T-helper 17 cell (primary cell): ENCODE data around the gene KRTAP13-3. TPM values are rescaled to one million over a fixed set of nuclear protein-coding genes. Genes with fewer than 3 reads are reported as not detected.

Experiments used
- ATAC-seq: fragments of 150-1000 bp; cut with Tn5 transposase; 2 replicates; pipeline ENCODE4 v1.10.0; 2021; ENCODE audit warnings: mild to moderate bottlenecking, moderate library complexity
- DNase-seq, 3 donors: peaks; one replicate each; pipeline versions ENCODE4 v3.0.0 to v3.0.0-alpha.2; 2020 to 2021
- H3K9me3 ChIP-seq: one replicate; pipeline ENCODE4 v1.7.0; 2013; ENCODE audit warnings: low read length, mild to moderate bottlenecking; ENCODE audit not compliant: control insufficient read depth, poor library complexity, severe bottlenecking
- H3K27ac Mint-ChIP-seq: one replicate; pipeline ENCODE4 v1.8.0; 2022; ENCODE audit warnings: mild to moderate bottlenecking, moderate library complexity, mixed read lengths
- H3K27me3 Mint-ChIP-seq: one replicate; pipeline ENCODE4 v1.8.0; 2022; ENCODE audit warnings: mixed read lengths
- H3K36me3 Mint-ChIP-seq: one replicate; pipeline ENCODE4 v1.8.0; 2022; ENCODE audit warnings: low read depth, mixed read lengths
- H3K4me1 Mint-ChIP-seq: one replicate; pipeline ENCODE4 v1.8.0; 2022; ENCODE audit warnings: mild to moderate bottlenecking, mixed read lengths
- H3K4me3 Mint-ChIP-seq: one replicate; pipeline ENCODE4 v1.8.0; 2022; ENCODE audit warnings: mild to moderate bottlenecking, moderate library complexity, mixed read lengths
- total RNA-seq, 4 donors: library from RNA in 2 of 4; stranded (reverse) in 2 of 4; gene quantifications; one replicate each; pipeline ENCODE4 v1.2.3 and lab custom pipeline; 2022 to 2026

Gene KRTAP13-3
- not detected for total RNA-seq
- total RNA-seq (lab: John Stamatoyannopoulos, UW) = 0 reads per million in 2 donors

DNA sequence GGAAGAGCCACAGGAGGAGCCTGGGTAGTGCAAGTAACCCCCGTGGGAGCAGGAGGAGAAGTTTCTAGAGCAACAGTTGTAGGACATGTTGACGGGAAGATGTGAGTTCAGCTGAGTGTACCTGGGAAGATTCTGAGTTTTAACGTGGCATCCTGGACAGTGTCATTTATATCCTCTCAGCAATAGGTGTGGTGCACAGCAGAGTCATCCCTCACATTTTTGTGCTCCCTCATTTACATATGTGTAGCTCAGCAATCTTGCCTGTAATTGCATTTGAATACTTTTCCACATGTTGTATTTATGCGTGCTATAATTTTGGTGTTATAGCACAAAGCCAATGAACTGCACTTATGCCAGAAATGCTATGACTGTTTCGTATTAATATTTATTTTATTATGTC lies at the start of gene KRTAP13-3:
TSS of gene KRTAP13-3 (minus strand) at position 101 of the 400 bp plus-strand sequence. CDS start at position 87, 14 bp downstream.
- H3K4me1 Mint-ChIP-seq = no peaks in the 10 kb centered on the region
- ATAC-seq = no peak
- no peak within 1 kb of the TSS for H3K4me3 Mint-ChIP-seq
- H3K27ac Mint-ChIP-seq = no peak within 1 kb of the TSS
- no peaks in the 10 kb centered on the region for H3K9me3 ChIP-seq
- no peak for DNase-seq
- no peaks in the 10 kb centered on the region for H3K36me3 Mint-ChIP-seq
- H3K27me3 Mint-ChIP-seq = peaks cover 6% of the 10 kb centered on the region

- no peaks in the 10 kb centered on the region for H3K9me3 ChIP-seq
- no peaks in the 10 kb centered on the region for H3K27me3 Mint-ChIP-seq
- ATAC-seq = no peak
- H3K4me3 Mint-ChIP-seq = no peak overlapping the region
- no peaks in the 10 kb centered on the region for H3K4me1 Mint-ChIP-seq
- no peak overlapping the region for H3K27ac Mint-ChIP-seq
- no peak for DNase-seq
- no peaks in the 10 kb centered on the region for H3K36me3 Mint-ChIP-seq
Measured at GRCh38 chr21:30468900-30469714, 43.4 kb upstream of the KRTAP13-3 start.

DNA sequence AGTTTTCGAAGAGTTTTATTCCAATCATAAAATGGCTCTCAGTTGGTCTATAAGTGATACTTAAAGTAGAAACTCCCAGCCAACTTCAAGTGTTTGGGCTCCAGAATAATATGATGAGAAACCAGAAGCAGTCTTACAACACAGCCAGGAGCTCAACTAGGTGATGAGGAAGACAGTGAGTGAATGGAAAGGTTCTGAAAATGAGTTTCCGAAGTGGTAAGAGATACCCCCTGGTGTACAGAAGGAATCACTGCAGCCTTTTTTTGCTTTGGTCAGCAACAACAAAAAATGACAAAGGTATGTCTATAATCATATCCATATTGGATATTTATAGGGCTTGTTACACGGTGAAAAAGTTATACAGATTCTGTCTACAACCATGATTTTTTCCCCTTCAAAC lies 38.0 kb upstream of the KRTAP13-3 start:
- no peaks in the 10 kb centered on the region for H3K4me1 Mint-ChIP-seq
- no peaks in the 10 kb centered on the region for H3K36me3 Mint-ChIP-seq
- H3K27me3 Mint-ChIP-seq = no peaks in the 10 kb centered on the region
- no peak for ATAC-seq
- no peaks in the 10 kb centered on the region for H3K9me3 ChIP-seq
- DNase-seq = no peak
- H3K4me3 Mint-ChIP-seq = no peak overlapping the region
- H3K27ac Mint-ChIP-seq = no peak overlapping the region

DNA sequence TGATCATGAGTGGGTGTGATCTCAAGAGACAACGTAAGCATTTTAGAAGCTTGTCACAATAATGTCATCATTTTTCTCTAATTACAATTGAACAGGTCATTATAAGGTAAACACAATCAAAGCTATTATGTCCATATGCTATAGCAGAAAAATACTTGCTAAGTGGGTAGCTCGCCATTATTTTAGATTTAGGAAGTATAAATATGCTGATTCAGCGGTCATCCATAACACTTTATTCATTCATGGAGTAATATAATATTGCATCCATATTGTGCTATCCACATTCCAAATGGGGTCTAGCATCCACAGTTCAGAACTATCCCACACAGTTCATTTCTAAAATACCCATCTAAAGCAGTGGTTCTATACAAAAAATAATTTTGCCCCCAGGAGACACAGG lies 22.8 kb upstream of the KRTAP13-3 start:
- Mint-ChIP-seq H3K27me3 (no peaks in the 10 kb centered on the region), H3K27ac (no peak overlapping the region), H3K4me1 (no peaks in the 10 kb centered on the region), H3K36me3 (no peaks in the 10 kb centered on the region), H3K4me3 (no peak overlapping the region)
- no peak for DNase-seq
- ATAC-seq = no peak
- H3K9me3 ChIP-seq = no peaks in the 10 kb centered on the region

- Mint-ChIP-seq H3K4me1 (no peaks in the 10 kb centered on the region), H3K27me3 (no peaks in the 10 kb centered on the region), H3K27ac (no peak overlapping the region), H3K36me3 (no peaks in the 10 kb centered on the region), H3K4me3 (no peak overlapping the region)
- no peaks in the 10 kb centered on the region for H3K9me3 ChIP-seq
- no peak for ATAC-seq
- no peak for DNase-seq
Measured at GRCh38 chr21:30447056-30447455, 21.3 kb upstream of the KRTAP13-3 start.

GRCh38 chr21:30444204-30444603 lies 18.5 kb upstream of the KRTAP13-3 start:
- no peak overlapping the region for H3K4me3 Mint-ChIP-seq
- DNase-seq = no peak
- H3K36me3 Mint-ChIP-seq = no peaks in the 10 kb centered on the region
- no peak overlapping the region for H3K27ac Mint-ChIP-seq
- H3K4me1 Mint-ChIP-seq = no peaks in the 10 kb centered on the region
- no peak for ATAC-seq
- H3K27me3 Mint-ChIP-seq = no peaks in the 10 kb centered on the region
- H3K9me3 ChIP-seq = no peaks in the 10 kb centered on the region

DNA sequence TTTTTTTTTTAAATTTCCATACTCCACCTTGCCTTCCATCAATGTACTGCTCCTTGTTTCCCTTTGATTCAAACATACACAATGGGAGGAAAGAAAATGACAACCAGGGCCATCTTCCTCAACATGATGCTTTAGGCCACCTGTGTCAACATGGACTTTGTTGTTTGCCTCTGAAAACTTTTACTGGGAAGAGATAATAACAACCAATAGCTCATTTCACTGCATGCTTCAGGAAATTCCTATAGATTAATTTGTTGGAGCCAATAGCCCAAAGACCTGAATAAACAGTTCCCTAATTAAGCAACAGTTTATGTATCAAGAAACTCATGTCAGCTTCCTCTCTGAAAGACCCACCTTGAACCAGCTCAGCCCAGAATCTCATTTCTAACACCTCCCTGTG lies 17.5 kb upstream of the KRTAP13-3 start:
- no peak overlapping the region for H3K4me3 Mint-ChIP-seq
- no peak for DNase-seq
- H3K27me3 Mint-ChIP-seq = no peaks in the 10 kb centered on the region
- no peaks in the 10 kb centered on the region for H3K4me1 Mint-ChIP-seq
- no peak for ATAC-seq
- H3K9me3 ChIP-seq = no peaks in the 10 kb centered on the region
- H3K36me3 Mint-ChIP-seq = no peaks in the 10 kb centered on the region
- H3K27ac Mint-ChIP-seq = no peak overlapping the region

DNA sequence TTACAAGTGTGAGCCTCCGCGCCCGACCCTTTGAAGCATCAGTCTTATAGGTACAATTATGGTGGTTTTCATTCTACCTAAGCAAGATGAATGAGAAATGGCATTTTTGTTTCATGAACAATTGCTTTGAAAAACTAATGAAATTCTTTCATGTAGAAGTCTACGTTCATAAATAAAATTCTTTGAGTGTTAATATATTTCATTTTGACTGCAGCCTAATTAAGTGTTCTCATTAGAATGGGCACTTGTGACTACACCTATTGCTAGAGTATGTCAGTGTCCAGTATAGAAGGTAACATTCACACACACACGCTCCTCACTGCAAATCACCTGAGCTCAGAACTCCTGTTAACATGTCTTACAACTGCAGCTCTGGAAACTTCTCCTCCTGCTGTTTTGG lies 14.2 kb upstream of the KRTAP13-3 start, which contains the start of gene KRTAP15-1:
TSS of gene KRTAP15-1 (plus strand) at position 301 of the 400 bp plus-strand sequence. CDS start at position 354, 53 bp downstream.
- Mint-ChIP-seq H3K36me3 (peaks cover 2% of the 10 kb centered on the region), H3K4me3 (no peak within 1 kb of the TSS), H3K27me3 (peaks cover 5% of the 10 kb centered on the region), H3K27ac (no peak within 1 kb of the TSS), H3K4me1 (no peaks in the 10 kb centered on the region)
- ATAC-seq = no peak
- no peak for DNase-seq
- H3K9me3 ChIP-seq = no peaks in the 10 kb centered on the region

DNA sequence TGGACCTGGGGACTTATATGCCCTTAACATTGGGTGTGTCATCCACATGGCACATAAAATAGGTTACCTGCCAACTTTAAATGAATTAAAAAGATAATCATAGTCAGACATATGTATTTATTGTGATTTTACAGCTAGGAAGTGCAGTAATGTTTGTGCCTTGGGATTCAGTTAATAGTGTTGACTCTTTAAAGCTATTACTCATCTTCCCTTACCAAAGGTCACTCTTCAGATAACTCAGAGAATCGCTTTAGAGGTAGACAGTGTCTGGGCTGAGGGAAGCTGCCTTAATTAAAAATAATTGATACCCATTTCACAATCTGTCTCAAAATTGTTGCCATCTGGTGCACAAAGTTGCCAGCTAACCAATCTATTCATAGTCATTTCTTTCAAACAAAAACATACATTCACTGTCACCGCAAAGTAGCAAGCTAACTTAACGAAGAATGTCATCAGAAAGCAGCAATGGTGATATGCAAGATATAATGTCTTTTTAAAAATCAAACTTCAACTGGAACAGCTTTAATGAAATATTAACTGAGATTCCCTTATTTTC lies 11.4 kb upstream of the KRTAP13-3 start:
- DNase-seq = no peak
- no peak for ATAC-seq
- Mint-ChIP-seq H3K27me3 (peaks cover 5% of the 10 kb centered on the region), H3K27ac (no peak overlapping the region), H3K4me1 (no peaks in the 10 kb centered on the region), H3K36me3 (peaks cover 2% of the 10 kb centered on the region), H3K4me3 (no peak overlapping the region)
- H3K9me3 ChIP-seq = no peaks in the 10 kb centered on the region

DNA sequence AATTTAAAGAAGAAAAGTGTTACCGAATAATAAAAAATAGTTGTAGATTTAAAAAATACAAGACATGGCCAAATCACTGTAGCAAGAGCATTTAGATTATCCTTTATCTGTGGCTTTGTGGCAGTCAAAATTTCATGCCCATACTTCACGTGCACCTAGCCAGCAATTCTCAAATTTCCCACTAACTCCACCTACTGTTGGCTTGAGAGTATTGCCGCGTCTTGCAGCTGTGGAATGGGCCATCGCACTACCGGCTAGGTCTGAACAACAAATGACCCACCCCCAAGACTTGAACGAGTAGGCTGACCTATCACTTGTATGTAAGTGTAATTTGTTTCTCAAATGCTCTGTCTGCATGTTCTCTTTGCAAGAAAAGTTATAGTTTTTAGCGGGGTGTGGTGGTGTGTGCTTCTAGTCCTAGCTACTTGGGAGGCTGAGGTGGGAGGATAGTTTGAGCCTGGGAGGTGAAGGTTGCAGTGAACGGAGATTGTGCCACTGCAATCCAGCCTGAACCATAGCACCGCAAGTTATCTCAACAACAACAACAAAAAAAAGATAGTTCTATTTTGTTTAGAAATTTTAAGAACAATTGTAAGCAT lies 8.4 kb upstream of the KRTAP13-3 start:
- no peak for DNase-seq
- Mint-ChIP-seq H3K4me1 (no peaks in the 10 kb centered on the region), H3K4me3 (no peak overlapping the region), H3K27ac (no peak overlapping the region), H3K36me3 (peaks cover 2% of the 10 kb centered on the region), H3K27me3 (peaks cover 15% of the 10 kb centered on the region)
- ATAC-seq = no peak
- H3K9me3 ChIP-seq = no peaks in the 10 kb centered on the region

GRCh38 chr21:30430170-30430655 lies 4.5 kb upstream of the KRTAP13-3 start, which contains the start of gene KRTAP13-4:
TSS of gene KRTAP13-4 (plus strand) at chr21:30430220. CDS start at chr21:30430276, 56 bp downstream.
- Mint-ChIP-seq H3K27ac (no peak within 1 kb of the TSS), H3K4me3 (no peak within 1 kb of the TSS), H3K36me3 (no peaks in the 10 kb centered on the region), H3K27me3 (peaks cover 10% of the 10 kb centered on the region), H3K4me1 (no peaks in the 10 kb centered on the region)
- DNase-seq (no peak), ATAC-seq (no peak)
- H3K9me3 ChIP-seq = no peaks in the 10 kb centered on the region

GRCh38 chr21:30426731-30427130 lies 1.0 kb upstream of the KRTAP13-3 start:
- Mint-ChIP-seq H3K36me3 (no peaks in the 10 kb centered on the region), H3K4me3 (no peak overlapping the region), H3K27ac (no peak overlapping the region), H3K27me3 (peaks cover 10% of the 10 kb centered on the region), H3K4me1 (no peaks in the 10 kb centered on the region)
- DNase-seq (no peak), ATAC-seq (no peak)
- H3K9me3 ChIP-seq = no peaks in the 10 kb centered on the region

DNA sequence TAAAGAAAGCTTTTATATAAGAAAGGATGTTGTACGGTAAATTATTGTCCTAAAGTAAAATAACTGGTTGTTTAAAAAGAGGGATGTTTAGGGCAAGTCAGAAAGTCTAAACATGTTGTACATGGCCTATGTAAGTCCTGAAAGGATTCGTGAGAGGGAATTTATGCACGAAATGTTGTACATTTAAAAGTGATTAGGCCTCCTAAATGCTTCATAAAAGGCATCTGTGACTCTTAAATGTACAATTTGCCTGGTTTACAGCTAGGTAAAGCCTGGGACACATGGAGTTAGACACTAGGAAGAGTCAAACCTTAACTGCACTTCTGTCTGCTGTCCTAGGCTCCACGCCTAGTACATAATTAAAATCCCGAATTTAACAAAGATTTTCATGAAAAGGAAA lies 9.7 kb downstream of the KRTAP13-3 start:
- no peak overlapping the region for H3K27ac Mint-ChIP-seq
- DNase-seq (no peak), ATAC-seq (no peak)
- H3K4me1 Mint-ChIP-seq = no peaks in the 10 kb centered on the region
- H3K36me3 Mint-ChIP-seq = no peaks in the 10 kb centered on the region
- H3K27me3 Mint-ChIP-seq = no peaks in the 10 kb centered on the region
- H3K4me3 Mint-ChIP-seq = no peak overlapping the region
- no peaks in the 10 kb centered on the region for H3K9me3 ChIP-seq
